Liver (tissue), 3 donors: ENCODE measurements around the gene EIF4H.

Experiments
- TF ChIP-seq, protein P1 (sequence below): fragments of 150-350 bp; IDR thresholded peaks from 2 replicates; pipeline ENCODE4 v1.5.1; 2017; ENCODE audit warnings: improper control_type of control experiment, low read depth, low read length; ENCODE audit not compliant: missing input control
- TF ChIP-seq, protein P2 (sequence below): IDR thresholded peaks from 2 replicates; pipeline ENCODE4 v1.6.1; 2016; ENCODE audit warnings: antibody characterized with exemption
- TF ChIP-seq, protein P3 (sequence below): IDR thresholded peaks from 2 replicates; pipeline ENCODE4 v1.6.1; 2016; ENCODE audit warnings: antibody characterized with exemption
- donor health status: healthy.
- donor health status: healthy.

DNA sequence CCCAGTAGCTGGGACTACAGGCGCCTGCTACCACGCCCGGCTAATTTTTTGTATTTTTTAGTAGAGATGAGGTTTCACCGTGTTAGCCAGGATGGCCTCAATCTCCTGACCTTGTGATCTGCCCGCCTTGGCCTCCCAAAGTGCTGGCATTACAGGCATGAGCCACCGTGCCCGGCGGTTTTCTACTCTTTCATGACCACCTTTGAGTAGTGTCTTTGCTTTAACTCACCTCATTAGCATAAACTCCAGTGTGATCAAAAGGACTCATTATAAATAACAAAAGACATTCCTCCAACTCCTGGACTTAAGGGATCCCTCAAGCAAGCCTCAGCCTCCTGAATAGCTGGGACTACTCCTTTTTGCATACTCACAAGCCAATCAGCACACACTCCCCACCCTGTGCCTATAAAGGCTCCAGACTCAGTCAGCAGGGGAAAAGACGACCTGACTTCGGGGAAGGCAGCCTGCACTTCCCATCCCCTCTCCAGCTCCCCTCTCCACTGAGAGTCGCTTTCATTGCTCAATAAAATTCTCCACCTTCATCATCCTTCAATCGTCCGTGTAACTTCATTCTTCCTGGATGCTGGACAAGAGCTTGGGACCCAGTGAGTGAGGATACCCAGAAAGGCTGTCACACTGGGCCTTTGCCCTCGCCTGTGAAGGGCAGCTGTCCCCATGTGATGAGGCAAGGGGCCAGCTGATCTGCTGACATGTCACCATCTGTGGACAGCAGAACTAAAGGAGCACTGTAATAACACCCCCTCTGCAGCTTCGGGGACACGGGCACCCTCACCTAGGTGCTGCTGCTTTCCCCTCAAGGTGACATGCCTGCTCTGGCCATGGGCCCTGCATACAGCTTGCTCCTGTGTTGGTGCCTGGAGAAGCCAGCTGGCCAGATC lies 35.0 kb upstream of the EIF4H start:
- TF ChIP-seq, protein P1, sequence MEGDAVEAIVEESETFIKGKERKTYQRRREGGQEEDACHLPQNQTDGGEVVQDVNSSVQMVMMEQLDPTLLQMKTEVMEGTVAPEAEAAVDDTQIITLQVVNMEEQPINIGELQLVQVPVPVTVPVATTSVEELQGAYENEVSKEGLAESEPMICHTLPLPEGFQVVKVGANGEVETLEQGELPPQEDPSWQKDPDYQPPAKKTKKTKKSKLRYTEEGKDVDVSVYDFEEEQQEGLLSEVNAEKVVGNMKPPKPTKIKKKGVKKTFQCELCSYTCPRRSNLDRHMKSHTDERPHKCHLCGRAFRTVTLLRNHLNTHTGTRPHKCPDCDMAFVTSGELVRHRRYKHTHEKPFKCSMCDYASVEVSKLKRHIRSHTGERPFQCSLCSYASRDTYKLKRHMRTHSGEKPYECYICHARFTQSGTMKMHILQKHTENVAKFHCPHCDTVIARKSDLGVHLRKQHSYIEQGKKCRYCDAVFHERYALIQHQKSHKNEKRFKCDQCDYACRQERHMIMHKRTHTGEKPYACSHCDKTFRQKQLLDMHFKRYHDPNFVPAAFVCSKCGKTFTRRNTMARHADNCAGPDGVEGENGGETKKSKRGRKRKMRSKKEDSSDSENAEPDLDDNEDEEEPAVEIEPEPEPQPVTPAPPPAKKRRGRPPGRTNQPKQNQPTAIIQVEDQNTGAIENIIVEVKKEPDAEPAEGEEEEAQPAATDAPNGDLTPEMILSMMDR: no peak
- TF ChIP-seq, protein P2, sequence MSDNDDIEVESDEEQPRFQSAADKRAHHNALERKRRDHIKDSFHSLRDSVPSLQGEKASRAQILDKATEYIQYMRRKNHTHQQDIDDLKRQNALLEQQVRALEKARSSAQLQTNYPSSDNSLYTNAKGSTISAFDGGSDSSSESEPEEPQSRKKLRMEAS: no peak
- TF ChIP-seq, protein P3, sequence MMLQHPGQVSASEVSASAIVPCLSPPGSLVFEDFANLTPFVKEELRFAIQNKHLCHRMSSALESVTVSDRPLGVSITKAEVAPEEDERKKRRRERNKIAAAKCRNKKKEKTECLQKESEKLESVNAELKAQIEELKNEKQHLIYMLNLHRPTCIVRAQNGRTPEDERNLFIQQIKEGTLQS: no peak
